Panc1 (cell line): ENCODE data around the gene LCA5L. TPM values are rescaled to one million over a fixed set of nuclear protein-coding genes. Genes with fewer than 3 reads are reported as not detected.

Experiments used
- ATAC-seq: fragments of 200-7000 bp; cut with Tn5 transposase; 2 replicates; pipeline ENCODE4 v1.9.1; 2020; ENCODE audit warnings: mild to moderate bottlenecking, moderate library complexity
- BruUV-seq: library from RNA; stranded (reverse); fragments of 400-500 nt; replicated peaks from 2 replicates; lab custom pipeline; 2021; lab: Mats Ljungman, UMichigan
- CTCF ChIA-PET: fragments of 300-600 bp; sonication (Branson Sonifier 250); formaldehyde crosslinking; loops from one replicate; lab custom pipeline; 2022; ENCODE audit warnings: antibody characterized with exemption; lab: Charles Lee
- POLR2A ChIA-PET: fragments of 300-600 bp; sonication (Branson Sonifier 250); formaldehyde crosslinking; loops from one replicate; lab custom pipeline; 2022; ENCODE audit warnings: antibody characterized with exemption; lab: Charles Lee
- DNase-seq: peaks from one replicate; pipeline ENCODE4 v3.0.0-alpha.2; 2010; ENCODE audit warnings: low read depth, low spot score
- H3K27ac ChIP-seq: 2 replicates; pipeline ENCODE4 v1.5.1; 2011; ENCODE audit warnings: mild to moderate bottlenecking, low read length, inconsistent platforms
- H3K27me3 ChIP-seq: fragments of 200-500 bp; sonication (Bioruptor generic); 2 replicates; pipeline ENCODE4 v1.6.0; 2014; ENCODE audit warnings: low read length, inconsistent platforms; ENCODE audit not compliant: control insufficient read depth, insufficient read depth
- H3K36me3 ChIP-seq: fragments of 200-500 bp; sonication (Bioruptor generic); 2 replicates; pipeline ENCODE4 v1.5.1; 2014; ENCODE audit warnings: inconsistent platforms, mild to moderate bottlenecking, low read length, moderate library complexity; ENCODE audit not compliant: control insufficient read depth, insufficient read depth
- H3K4me1 ChIP-seq: 2 replicates; pipeline ENCODE4 v1.5.1; 2011; ENCODE audit warnings: inconsistent platforms, mild to moderate bottlenecking, low read length, moderate library complexity; ENCODE audit not compliant: control insufficient read depth, insufficient read depth
- H3K4me3 ChIP-seq, 2 experiments: 2 replicates each; pipeline ENCODE4 v1.5.1; 2011 to 2012; ENCODE audit warnings: low read depth in 2 of 2, low read length in 2 of 2, mild to moderate bottlenecking in 2 of 2, inconsistent platforms in 1 of 2, moderate library complexity in 1 of 2
- H3K9me3 ChIP-seq: fragments of 200-500 bp; sonication (Bioruptor generic); 2 replicates; pipeline ENCODE4 v1.5.1; 2014; ENCODE audit warnings: low read depth, mild to moderate bottlenecking, inconsistent platforms, low read length, moderate library complexity; ENCODE audit not compliant: control insufficient read depth, insufficient read depth
- CTCF ChIP-seq: fragments of 450-650 bp; IDR thresholded peaks from 2 replicates; pipeline ENCODE4 v1.5.1; 2017; ENCODE audit warnings: mild to moderate bottlenecking
- POLR2AphosphoS5 ChIP-seq: IDR thresholded peaks from 2 replicates; pipeline ENCODE4 v1.6.1; 2012; ENCODE audit warnings: mild to moderate bottlenecking, low read depth, low read length, moderate library complexity
- SIN3A ChIP-seq: IDR thresholded peaks from 2 replicates; pipeline ENCODE4 v1.6.1; 2012; ENCODE audit warnings: low read depth, mild to moderate bottlenecking, low read length, moderate library complexity, borderline replicate concordance; ENCODE audit not compliant: insufficient read depth
- TCF7L2 ChIP-seq: IDR thresholded peaks from 2 replicates; pipeline ENCODE4 v1.6.1; 2011; ENCODE audit warnings: mild to moderate bottlenecking, low read depth, low read length, inconsistent platforms
- in situ Hi-C: cut with HindIII; loops from 2 replicates; pipeline ENCODE4 v1.10.0; 2016; ENCODE audit warnings: low sequenced_read_pairs, low pct_unique_long_range_greater_than_20kb
- intact Hi-C: fragments of 100-400 bp; cut with micrococcal nuclease; formaldehyde crosslinking; loops from one replicate; pipeline ENCODE4 v1.10.0; 2022; ENCODE audit not compliant: unreplicated experiment
- total RNA-seq: library from RNA; stranded (reverse); gene quantifications from one replicate; pipeline ENCODE4 v1.2.1, GENCODE V29; 2021; ENCODE audit not compliant: unreplicated experiment
- TF ChIP-seq, protein P1 (sequence below), 2 experiments: IDR thresholded peaks; 2 replicates each; pipeline ENCODE4 v1.6.1; 2011 to 2012; ENCODE audit warnings: low read depth in 2 of 2, control low read depth in 1 of 2, low read length in 1 of 2, mild to moderate bottlenecking in 1 of 2, moderate library complexity in 1 of 2; ENCODE audit not compliant: insufficient read depth in 1 of 2

Gene LCA5L
- total RNA-seq, 1 experiment from 2014 or later: 0.87 TPM

- POLR2A ChIA-PET: interaction anchor here (0.7 kb wide), 1 partner anchor 48 kb away, joined by 3 read pairs; no protein-coding TSS in a partner anchor
- intact Hi-C loops: no loop called here
- no peak overlapping the region for H3K4me3 ChIP-seq
- DNase-seq (no peak), ATAC-seq (no peak)
- in situ Hi-C loops: no loop called here
- H3K36me3 ChIP-seq: no peaks in the 10 kb centered on the region
- no peak for TF ChIP-seq SIN3A
- no peak for TF ChIP-seq TCF7L2
- TF ChIP-seq, protein P1, sequence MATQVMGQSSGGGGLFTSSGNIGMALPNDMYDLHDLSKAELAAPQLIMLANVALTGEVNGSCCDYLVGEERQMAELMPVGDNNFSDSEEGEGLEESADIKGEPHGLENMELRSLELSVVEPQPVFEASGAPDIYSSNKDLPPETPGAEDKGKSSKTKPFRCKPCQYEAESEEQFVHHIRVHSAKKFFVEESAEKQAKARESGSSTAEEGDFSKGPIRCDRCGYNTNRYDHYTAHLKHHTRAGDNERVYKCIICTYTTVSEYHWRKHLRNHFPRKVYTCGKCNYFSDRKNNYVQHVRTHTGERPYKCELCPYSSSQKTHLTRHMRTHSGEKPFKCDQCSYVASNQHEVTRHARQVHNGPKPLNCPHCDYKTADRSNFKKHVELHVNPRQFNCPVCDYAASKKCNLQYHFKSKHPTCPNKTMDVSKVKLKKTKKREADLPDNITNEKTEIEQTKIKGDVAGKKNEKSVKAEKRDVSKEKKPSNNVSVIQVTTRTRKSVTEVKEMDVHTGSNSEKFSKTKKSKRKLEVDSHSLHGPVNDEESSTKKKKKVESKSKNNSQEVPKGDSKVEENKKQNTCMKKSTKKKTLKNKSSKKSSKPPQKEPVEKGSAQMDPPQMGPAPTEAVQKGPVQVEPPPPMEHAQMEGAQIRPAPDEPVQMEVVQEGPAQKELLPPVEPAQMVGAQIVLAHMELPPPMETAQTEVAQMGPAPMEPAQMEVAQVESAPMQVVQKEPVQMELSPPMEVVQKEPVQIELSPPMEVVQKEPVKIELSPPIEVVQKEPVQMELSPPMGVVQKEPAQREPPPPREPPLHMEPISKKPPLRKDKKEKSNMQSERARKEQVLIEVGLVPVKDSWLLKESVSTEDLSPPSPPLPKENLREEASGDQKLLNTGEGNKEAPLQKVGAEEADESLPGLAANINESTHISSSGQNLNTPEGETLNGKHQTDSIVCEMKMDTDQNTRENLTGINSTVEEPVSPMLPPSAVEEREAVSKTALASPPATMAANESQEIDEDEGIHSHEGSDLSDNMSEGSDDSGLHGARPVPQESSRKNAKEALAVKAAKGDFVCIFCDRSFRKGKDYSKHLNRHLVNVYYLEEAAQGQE (IDR thresholded peaks at IDR 0.05; ENCODE audit: insufficient read depth in 1 of 2, low read depth in 2 of 2, low read length in 1 of 2): no peak
- no peak for TF ChIP-seq CTCF
- no peak for TF ChIP-seq POLR2AphosphoS5
- no peaks in the 10 kb centered on the region for H3K27me3 ChIP-seq
- no peaks in the 10 kb centered on the region for H3K9me3 ChIP-seq
- H3K4me1 ChIP-seq: no peaks in the 10 kb centered on the region
- CTCF ChIA-PET: no interaction called here
- BruUV-seq: no TSS peak
- H3K27ac ChIP-seq: no peak overlapping the region
These were observed 14.6 kb downstream of the LCA5L start for GRCh38 chr21:39430954-39431353.

- ATAC-seq: no peak
- no peak overlapping the region for H3K4me3 ChIP-seq
- in situ Hi-C loops: no loop called here
- BruUV-seq: no TSS peak
- no peaks in the 10 kb centered on the region for H3K27me3 ChIP-seq
- POLR2A ChIA-PET: no interaction called here
- CTCF ChIA-PET: interaction anchor here (0.6 kb wide), 1 partner anchor 43 kb away, joined by 3 read pairs; no protein-coding TSS in a partner anchor
- H3K36me3 ChIP-seq: no peaks in the 10 kb centered on the region
- intact Hi-C loops: no loop called here
- no peak overlapping the region for H3K27ac ChIP-seq
- no peak for DNase-seq
- no peak for TF ChIP-seq POLR2AphosphoS5
- TF ChIP-seq TCF7L2: no peak
- TF ChIP-seq, protein P1 (IDR thresholded peaks at IDR 0.05; ENCODE audit: insufficient read depth in 1 of 2, low read depth in 2 of 2, low read length in 1 of 2): no peak
- no peak for TF ChIP-seq SIN3A
- TF ChIP-seq CTCF: no peak
- no peaks in the 10 kb centered on the region for H3K4me1 ChIP-seq
- no peaks in the 10 kb centered on the region for H3K9me3 ChIP-seq
These were observed 15.1 kb downstream of the LCA5L start for GRCh38 chr21:39430457-39430856.
